Endothelial cell (in vitro differentiated cells): ENCODE results near the gene TTC4. TPM values are rescaled to one million over a fixed set of nuclear protein-coding genes. Genes with fewer than 3 reads are reported as not detected.

Experiments
- DNase-seq: peaks from one replicate; pipeline ENCODE4 v3.0.0; 2021; ENCODE audit warnings: low spot score
- H3K27ac Mint-ChIP-seq: one replicate; pipeline ENCODE4 v1.8.0; 2021; ENCODE audit warnings: mixed read lengths, inconsistent platforms; ENCODE audit not compliant: unreplicated experiment
- H3K27me3 Mint-ChIP-seq: one replicate; pipeline ENCODE4 v1.8.0; 2021; ENCODE audit warnings: mild to moderate bottlenecking, moderate library complexity, mixed read lengths, inconsistent platforms; ENCODE audit not compliant: unreplicated experiment
- H3K36me3 Mint-ChIP-seq: one replicate; pipeline ENCODE4 v1.8.0; 2021; ENCODE audit warnings: mild to moderate bottlenecking, low read depth, mixed read lengths, inconsistent platforms; ENCODE audit not compliant: unreplicated experiment
- H3K4me1 Mint-ChIP-seq: one replicate; pipeline ENCODE4 v1.8.0; 2021; ENCODE audit warnings: mild to moderate bottlenecking, mixed read lengths, inconsistent platforms; ENCODE audit not compliant: unreplicated experiment
- H3K4me3 Mint-ChIP-seq: one replicate; pipeline ENCODE4 v1.8.0; 2021; ENCODE audit warnings: mild to moderate bottlenecking, mixed read lengths, inconsistent platforms; ENCODE audit not compliant: unreplicated experiment
- H3K9me3 Mint-ChIP-seq: one replicate; pipeline ENCODE4 v1.8.0; 2021; ENCODE audit warnings: mixed read lengths, inconsistent platforms; ENCODE audit not compliant: unreplicated experiment
- CTCF ChIP-seq: fragments of 200-600 bp; sonication (generic); IDR thresholded peaks from one replicate; pipeline ENCODE4 v1.5.0; 2021; ENCODE audit warnings: antibody characterized with exemption; ENCODE audit not compliant: unreplicated experiment
- total RNA-seq: library from RNA; stranded (reverse); fragmentation: NEBNext Ultra II Directional; extraction: Animal tissue kit (Norgen Biotek cat#: 25700); gene quantifications from one replicate; pipeline ENCODE4 v1.2.1, GENCODE V29; 2021; ENCODE audit not compliant: unreplicated experiment

TTC4 gene
- total RNA-seq, 1 donor from 2014 or later: 16.4 TPM

- Mint-ChIP-seq H3K36me3 (no peaks in the 10 kb centered on the region), H3K9me3 (no peaks in the 10 kb centered on the region), H3K27ac (no peak overlapping the region), H3K4me1 (peaks cover 3% of the 10 kb centered on the region), H3K4me3 (no peak overlapping the region), H3K27me3 (no peaks in the 10 kb centered on the region)
- TF ChIP-seq CTCF: peak; percentile 75
- DNase-seq: peak; percentile 76
Measured at GRCh38 chr1:54671985-54672608, 43.6 kb upstream of the TTC4 start.

- DNase-seq: no peak
- Mint-ChIP-seq H3K27ac (peak overlapping the region; percentile 45), H3K4me3 (no peak overlapping the region), H3K9me3 (no peaks in the 10 kb centered on the region), H3K36me3 (peaks cover 3% of the 10 kb centered on the region), H3K4me1 (peaks cover 6% of the 10 kb centered on the region), H3K27me3 (peaks cover 2% of the 10 kb centered on the region)
- no peak for TF ChIP-seq CTCF
Measured at GRCh38 chr1:54678776-54679643, 36.7 kb upstream of the TTC4 start.

- Mint-ChIP-seq H3K27ac (no peak overlapping the region), H3K9me3 (no peaks in the 10 kb centered on the region), H3K4me1 (peaks cover 6% of the 10 kb centered on the region), H3K36me3 (peaks cover 3% of the 10 kb centered on the region), H3K4me3 (no peak overlapping the region), H3K27me3 (peaks cover 2% of the 10 kb centered on the region)
- no peak for TF ChIP-seq CTCF
- DNase-seq: no peak
Measured at GRCh38 chr1:54679706-54680105, 36.0 kb upstream of the TTC4 start.

- Mint-ChIP-seq H3K36me3 (peaks cover 3% of the 10 kb centered on the region), H3K27ac (no peak overlapping the region), H3K27me3 (peaks cover 2% of the 10 kb centered on the region), H3K9me3 (no peaks in the 10 kb centered on the region), H3K4me1 (peaks cover 6% of the 10 kb centered on the region), H3K4me3 (no peak overlapping the region)
- TF ChIP-seq CTCF: no peak
- no peak for DNase-seq
Measured at GRCh38 chr1:54680387-54680786, 35.3 kb upstream of the TTC4 start.

- H3K27ac Mint-ChIP-seq: no peak overlapping the region
- no peak for DNase-seq
- TF ChIP-seq CTCF: no peak
- no peaks in the 10 kb centered on the region for H3K9me3 Mint-ChIP-seq
- H3K27me3 Mint-ChIP-seq: peaks cover 2% of the 10 kb centered on the region
- peaks cover 6% of the 10 kb centered on the region for H3K4me1 Mint-ChIP-seq
- peaks cover 3% of the 10 kb centered on the region for H3K36me3 Mint-ChIP-seq
- no peak overlapping the region for H3K4me3 Mint-ChIP-seq
Measured at GRCh38 chr1:54681358-54681757, 34.3 kb upstream of the TTC4 start.
